GM18909 (cell line): ENCODE measurements around the gene MGRN1.

Source experiments
- ATAC-seq: cut with Tn5 transposase; IDR thresholded peaks from one replicate; pipeline ENCODE4 v1.9.1; 2021; ENCODE audit warnings: mild to moderate bottlenecking; ENCODE audit not compliant: unreplicated experiment, poor library complexity

The MGRN1 gene

GRCh38 chr16:4618645-4619418 is 5.8 kb upstream of the MGRN1 start:
- no peak for ATAC-seq

- no peak for ATAC-seq
These were observed 1.0 kb upstream of the MGRN1 start for GRCh38 chr16:4623593-4623992.

- ATAC-seq: peak; percentile 56
These were observed 367 bp downstream of the MGRN1 start for GRCh38 chr16:4624827-4625559.

- no peak for ATAC-seq
These were observed 1.0 kb downstream of the MGRN1 start for GRCh38 chr16:4625560-4626159.

- ATAC-seq: no peak
These were observed 1.8 kb downstream of the MGRN1 start for GRCh38 chr16:4626396-4626795.

- no peak for ATAC-seq
These were observed 3.7 kb downstream of the MGRN1 start for GRCh38 chr16:4628283-4628682.

GRCh38 chr16:4631444-4631843 is 6.8 kb downstream of the MGRN1 start:
- no peak for ATAC-seq

- ATAC-seq: no peak
These were observed 9.4 kb downstream of the MGRN1 start for GRCh38 chr16:4633910-4634635.

- ATAC-seq: no peak
These were observed 10.1 kb downstream of the MGRN1 start for GRCh38 chr16:4634768-4635167.

GRCh38 chr16:4636196-4636595 is 11.6 kb downstream of the MGRN1 start:
- ATAC-seq: no peak

- ATAC-seq: no peak
These were observed 13.0 kb downstream of the MGRN1 start for GRCh38 chr16:4637501-4638166.

- ATAC-seq: no peak
These were observed 15.4 kb downstream of the MGRN1 start for GRCh38 chr16:4639899-4640509.

- ATAC-seq: no peak
These were observed 16.1 kb downstream of the MGRN1 start for GRCh38 chr16:4640572-4641305.

GRCh38 chr16:4641306-4641687 is 16.7 kb downstream of the MGRN1 start:
- ATAC-seq: no peak

- no peak for ATAC-seq
These were observed 17.3 kb downstream of the MGRN1 start for GRCh38 chr16:4641895-4642294.

GRCh38 chr16:4646773-4647643 is 22.4 kb downstream of the MGRN1 start:
- ATAC-seq: no peak

GRCh38 chr16:4647644-4647980 is 23.0 kb downstream of the MGRN1 start:
- ATAC-seq: no peak

- ATAC-seq: no peak
These were observed 24.3 kb downstream of the MGRN1 start for GRCh38 chr16:4648917-4649316.
